Stimulated activated naive CD8-positive, alpha-beta T cell treated with anti-CD3 and anti-CD28 coated beads, Interleukin-15, amount 100 ng/mL, for 72 hours (primary cell): ENCODE data around the gene TBC1D22A.

Experiments
- ATAC-seq: fragments of 150-1000 bp; cut with Tn5 transposase; 2 replicates; pipeline ENCODE4 v1.10.0; 2021; ENCODE audit warnings: mild to moderate bottlenecking, moderate library complexity
- DNase-seq, 2 donors: peaks; one replicate each; pipeline ENCODE4 v3.0.0; 2021 to 2022
- H3K27ac Mint-ChIP-seq, 2 donors: one replicate each; pipeline ENCODE4 v1.8.0; 2022; ENCODE audit warnings: mild to moderate bottlenecking in 2 of 2, mixed read lengths in 2 of 2, moderate library complexity in 2 of 2
- H3K27me3 Mint-ChIP-seq: one replicate; pipeline ENCODE4 v1.8.0; 2022; ENCODE audit warnings: mixed read lengths
- H3K4me1 Mint-ChIP-seq: one replicate; pipeline ENCODE4 v1.8.0; 2022; ENCODE audit warnings: mild to moderate bottlenecking, mixed read lengths
- H3K4me3 Mint-ChIP-seq, 2 donors: one replicate each; pipeline ENCODE4 v1.8.0; 2022; ENCODE audit warnings: mild to moderate bottlenecking in 2 of 2, mixed read lengths in 2 of 2, moderate library complexity in 1 of 2
- H3K9me3 Mint-ChIP-seq, 2 donors: one replicate each; pipeline ENCODE4 v1.8.0; 2022; ENCODE audit warnings: mixed read lengths in 2 of 2

TBC1D22A gene

GRCh38 chr22:47192651-47193437 is 430.4 kb downstream of the TBC1D22A start:
- Mint-ChIP-seq H3K27me3 (no peaks in the 10 kb centered on the region), H3K27ac (no peak overlapping the region), H3K9me3 (no peaks in the 10 kb centered on the region), H3K4me1 (no peaks in the 10 kb centered on the region), H3K4me3 (no peak overlapping the region)
- DNase-seq (peak in 1 of 2 donors; percentile 15), ATAC-seq (peak; percentile 31)

GRCh38 chr22:47193606-47194329 is 431.3 kb downstream of the TBC1D22A start:
- DNase-seq (peak in 1 of 2 donors; percentile 5), ATAC-seq (no peak)
- Mint-ChIP-seq H3K27ac (peak overlapping the region in 1 of 2 donors; percentile 7), H3K9me3 (no peaks in the 10 kb centered on the region), H3K4me3 (no peak overlapping the region), H3K27me3 (no peaks in the 10 kb centered on the region), H3K4me1 (no peaks in the 10 kb centered on the region)

DNA sequence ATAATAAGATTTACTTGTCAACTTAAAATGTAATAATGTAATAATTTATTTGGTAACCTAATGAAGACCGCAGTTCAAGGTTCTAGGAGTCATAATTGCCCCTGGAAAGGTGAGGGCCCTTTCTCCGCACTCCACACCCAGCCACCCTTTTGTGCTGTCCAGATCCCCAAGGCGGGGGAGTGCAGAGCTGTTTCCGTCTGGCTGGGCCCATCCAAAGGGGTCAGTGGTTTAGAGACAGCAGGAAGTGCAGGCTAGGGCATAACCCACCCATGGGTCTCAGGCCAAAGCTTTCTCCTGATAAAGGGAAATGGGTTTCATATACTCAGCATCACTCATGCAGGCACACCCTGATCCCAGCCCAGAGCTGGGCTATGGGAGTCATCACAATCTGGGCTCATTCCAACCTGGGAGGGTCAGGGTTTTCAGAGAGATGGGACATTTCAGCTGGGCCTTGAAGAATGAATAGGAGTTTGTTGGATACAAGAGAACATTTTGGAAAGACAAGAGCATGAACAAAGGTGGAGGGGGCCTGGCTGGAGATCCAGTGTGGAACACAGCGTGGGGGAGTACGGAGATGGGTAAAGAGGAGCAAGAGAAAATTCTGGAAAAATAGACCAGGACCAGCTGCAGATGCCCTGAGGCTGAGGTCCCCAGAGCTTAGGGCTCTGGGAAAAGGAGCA is 432.2 kb downstream of the TBC1D22A start:
- no peaks in the 10 kb centered on the region for H3K9me3 Mint-ChIP-seq
- no peak overlapping the region for H3K4me3 Mint-ChIP-seq
- no peaks in the 10 kb centered on the region for H3K27me3 Mint-ChIP-seq
- DNase-seq (peak in 1 of 2 donors; percentile 4), ATAC-seq (no peak)
- no peaks in the 10 kb centered on the region for H3K4me1 Mint-ChIP-seq
- no peak overlapping the region for H3K27ac Mint-ChIP-seq

DNA sequence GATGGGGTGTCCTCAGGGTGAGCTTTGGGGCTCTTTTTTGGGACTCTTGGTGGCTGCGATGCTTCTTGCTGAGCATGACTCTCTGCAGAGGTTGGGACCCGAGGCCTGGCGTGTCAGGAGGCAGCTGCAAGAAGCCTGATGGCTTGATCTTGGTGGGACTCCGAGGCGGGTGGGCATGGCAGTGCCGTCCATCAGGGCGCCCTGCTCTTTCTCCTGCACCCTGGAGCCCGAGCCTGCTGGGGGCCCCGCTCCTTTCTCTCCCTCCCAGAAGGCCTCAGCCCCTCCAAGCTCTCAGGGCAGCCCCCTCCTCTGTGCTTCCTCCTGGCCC is 432.7 kb downstream of the TBC1D22A start:
- Mint-ChIP-seq H3K4me3 (no peak overlapping the region), H3K9me3 (no peaks in the 10 kb centered on the region), H3K27me3 (no peaks in the 10 kb centered on the region), H3K27ac (no peak overlapping the region), H3K4me1 (no peaks in the 10 kb centered on the region)
- no peak for ATAC-seq
- peak in 1 of 2 donors; percentile 0 for DNase-seq

GRCh38 chr22:47195484-47196165 is 433.2 kb downstream of the TBC1D22A start:
- H3K9me3 Mint-ChIP-seq = no peaks in the 10 kb centered on the region
- no peak overlapping the region for H3K27ac Mint-ChIP-seq
- ATAC-seq (no peak), DNase-seq (peak in 1 of 2 donors; percentile 4)
- no peaks in the 10 kb centered on the region for H3K4me1 Mint-ChIP-seq
- H3K27me3 Mint-ChIP-seq = no peaks in the 10 kb centered on the region
- no peak overlapping the region for H3K4me3 Mint-ChIP-seq

DNA sequence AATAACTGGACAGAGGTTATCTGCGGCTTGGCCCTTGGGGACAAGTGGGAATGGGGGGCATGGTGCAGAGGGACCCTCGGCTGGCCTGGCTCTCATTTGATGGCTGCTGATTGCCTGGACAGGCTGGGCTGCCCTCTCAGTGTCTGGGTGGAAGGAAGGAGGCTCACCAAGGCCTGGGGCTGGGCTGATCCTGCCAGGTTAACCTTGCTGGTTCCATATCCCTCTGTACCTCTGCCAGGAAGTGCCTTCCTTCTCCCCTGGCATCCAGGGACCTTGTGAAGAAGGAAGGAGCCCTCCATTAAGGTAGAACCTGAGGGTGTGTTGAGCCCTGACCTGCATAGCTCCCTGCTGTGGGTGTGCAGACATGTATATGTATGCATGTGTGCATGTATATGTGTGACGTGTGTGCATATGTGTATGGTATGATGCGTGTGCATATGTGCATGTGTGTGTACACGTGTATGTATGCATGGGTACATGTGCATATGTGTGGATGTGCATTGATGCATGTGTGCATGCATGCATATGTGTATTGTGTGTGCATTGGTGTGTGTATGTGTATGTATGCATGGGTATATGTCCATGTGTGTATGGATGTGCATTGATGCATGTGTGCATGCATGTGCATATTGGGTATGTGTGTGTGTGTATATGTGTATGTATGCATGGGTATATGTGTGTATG is 433.9 kb downstream of the TBC1D22A start:
- Mint-ChIP-seq H3K27me3 (no peaks in the 10 kb centered on the region), H3K9me3 (no peaks in the 10 kb centered on the region), H3K27ac (no peak overlapping the region), H3K4me3 (no peak overlapping the region), H3K4me1 (no peaks in the 10 kb centered on the region)
- DNase-seq (peak in 1 of 2 donors; percentile 2), ATAC-seq (no peak)

- Mint-ChIP-seq H3K27me3 (no peaks in the 10 kb centered on the region), H3K4me3 (no peak overlapping the region), H3K27ac (no peak overlapping the region), H3K4me1 (no peaks in the 10 kb centered on the region), H3K9me3 (no peaks in the 10 kb centered on the region)
- DNase-seq (no peak), ATAC-seq (no peak)
Measured at GRCh38 chr22:47196881-47197772, 434.7 kb downstream of the TBC1D22A start.

GRCh38 chr22:47197773-47198500 is 435.5 kb downstream of the TBC1D22A start:
- Mint-ChIP-seq H3K4me1 (no peaks in the 10 kb centered on the region), H3K27me3 (no peaks in the 10 kb centered on the region), H3K4me3 (no peak overlapping the region), H3K27ac (no peak overlapping the region), H3K9me3 (no peaks in the 10 kb centered on the region)
- ATAC-seq (no peak), DNase-seq (peak in 1 of 2 donors; percentile 7)

DNA sequence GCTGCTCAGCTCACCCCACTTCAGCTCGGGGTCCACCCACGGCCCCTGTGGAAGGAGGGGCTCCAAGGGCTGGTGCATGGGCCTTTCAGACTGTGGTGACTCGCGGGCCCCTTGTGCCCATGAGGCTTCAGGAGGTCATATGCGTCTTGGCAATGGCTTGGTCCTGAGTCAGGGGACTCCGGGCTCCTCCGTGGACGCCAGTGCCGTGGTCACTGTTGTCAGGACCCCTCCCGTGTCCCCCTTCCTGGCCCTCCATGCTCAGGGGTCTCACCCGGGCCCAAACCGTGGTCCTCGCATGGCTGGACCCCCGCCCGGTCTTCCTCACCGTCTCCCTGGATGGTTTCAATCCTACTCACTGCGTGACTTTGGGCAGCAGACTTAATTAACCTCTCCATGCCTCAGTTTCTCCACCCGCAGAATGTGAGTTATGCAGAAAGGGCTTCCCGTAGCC is 436.4 kb downstream of the TBC1D22A start:
- ATAC-seq (no peak), DNase-seq (peak in 1 of 2 donors; percentile 5)
- H3K27me3 Mint-ChIP-seq = no peaks in the 10 kb centered on the region
- H3K4me3 Mint-ChIP-seq = no peak overlapping the region
- no peaks in the 10 kb centered on the region for H3K9me3 Mint-ChIP-seq
- peak overlapping the region in 1 of 2 donors; percentile 42 for H3K27ac Mint-ChIP-seq
- no peaks in the 10 kb centered on the region for H3K4me1 Mint-ChIP-seq

- no peak overlapping the region for H3K4me3 Mint-ChIP-seq
- peak in 1 of 2 donors; percentile 3 for DNase-seq
- no peaks in the 10 kb centered on the region for H3K9me3 Mint-ChIP-seq
- H3K27ac Mint-ChIP-seq = peak overlapping the region in 1 of 2 donors; percentile 55
- no peaks in the 10 kb centered on the region for H3K4me1 Mint-ChIP-seq
- H3K27me3 Mint-ChIP-seq = no peaks in the 10 kb centered on the region
- ATAC-seq = no peak
Measured at GRCh38 chr22:47199261-47199978, 437.0 kb downstream of the TBC1D22A start.

GRCh38 chr22:47199979-47200272 is 437.5 kb downstream of the TBC1D22A start:
- no peaks in the 10 kb centered on the region for H3K9me3 Mint-ChIP-seq
- H3K4me1 Mint-ChIP-seq = no peaks in the 10 kb centered on the region
- ATAC-seq (no peak), DNase-seq (no peak)
- no peak overlapping the region for H3K4me3 Mint-ChIP-seq
- no peaks in the 10 kb centered on the region for H3K27me3 Mint-ChIP-seq
- peak overlapping the region in 1 of 2 donors; percentile 55 for H3K27ac Mint-ChIP-seq

DNA sequence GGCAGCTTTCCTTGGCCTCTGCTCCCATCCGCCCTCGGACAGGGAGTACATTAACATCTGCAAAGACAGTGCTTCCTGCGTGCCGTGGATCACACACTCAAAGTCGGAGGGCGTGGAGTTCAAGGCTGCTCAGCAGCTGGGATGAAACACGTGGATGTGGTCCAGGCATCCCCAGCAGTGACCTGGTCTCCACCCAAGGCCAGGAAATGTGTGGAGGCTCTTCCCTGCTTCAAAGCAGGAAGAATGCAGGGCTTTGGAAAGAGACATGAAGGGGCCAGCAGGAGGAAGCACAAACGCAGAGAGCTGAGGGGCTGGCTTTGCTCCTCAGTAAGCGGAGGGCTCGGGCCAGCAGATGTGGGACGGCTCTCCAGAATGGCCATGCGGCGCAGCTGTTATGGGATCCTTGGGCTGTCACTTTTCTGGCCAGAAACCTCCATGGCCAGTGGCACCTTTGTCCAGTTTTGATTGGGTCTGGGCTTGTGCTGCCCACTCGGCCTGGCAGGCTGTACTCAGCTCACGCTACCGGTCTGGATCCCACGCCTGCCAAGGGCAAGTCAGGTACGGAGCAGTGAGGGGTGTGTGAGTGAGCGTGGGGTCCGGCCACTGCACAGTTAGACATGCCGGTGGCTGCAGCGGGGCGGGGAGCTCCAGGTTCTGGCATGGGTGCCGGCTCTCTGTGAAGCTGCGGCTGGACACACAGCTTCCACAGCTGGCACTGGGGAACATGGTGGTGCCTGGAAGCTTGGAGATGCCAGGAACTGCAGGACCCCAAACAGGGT is 438.0 kb downstream of the TBC1D22A start:
- Mint-ChIP-seq H3K4me1 (no peaks in the 10 kb centered on the region), H3K27me3 (no peaks in the 10 kb centered on the region), H3K4me3 (no peak overlapping the region), H3K9me3 (no peaks in the 10 kb centered on the region), H3K27ac (no peak overlapping the region)
- peak in 1 of 2 donors; percentile 8 for DNase-seq
- no peak for ATAC-seq
